NCI-H2029 (cell line): ENCODE results near the gene NDRG2.
"Not testable (repeated sequence)": the region's sequence is repeated elsewhere in the genome, so short reads cannot be mapped to it uniquely, and the experiment has no call there.

Experiments used
- DNase-seq: peaks from one replicate; lab custom pipeline; 2025; lab: John Stamatoyannopoulos, UW

Gene NDRG2

DNA sequence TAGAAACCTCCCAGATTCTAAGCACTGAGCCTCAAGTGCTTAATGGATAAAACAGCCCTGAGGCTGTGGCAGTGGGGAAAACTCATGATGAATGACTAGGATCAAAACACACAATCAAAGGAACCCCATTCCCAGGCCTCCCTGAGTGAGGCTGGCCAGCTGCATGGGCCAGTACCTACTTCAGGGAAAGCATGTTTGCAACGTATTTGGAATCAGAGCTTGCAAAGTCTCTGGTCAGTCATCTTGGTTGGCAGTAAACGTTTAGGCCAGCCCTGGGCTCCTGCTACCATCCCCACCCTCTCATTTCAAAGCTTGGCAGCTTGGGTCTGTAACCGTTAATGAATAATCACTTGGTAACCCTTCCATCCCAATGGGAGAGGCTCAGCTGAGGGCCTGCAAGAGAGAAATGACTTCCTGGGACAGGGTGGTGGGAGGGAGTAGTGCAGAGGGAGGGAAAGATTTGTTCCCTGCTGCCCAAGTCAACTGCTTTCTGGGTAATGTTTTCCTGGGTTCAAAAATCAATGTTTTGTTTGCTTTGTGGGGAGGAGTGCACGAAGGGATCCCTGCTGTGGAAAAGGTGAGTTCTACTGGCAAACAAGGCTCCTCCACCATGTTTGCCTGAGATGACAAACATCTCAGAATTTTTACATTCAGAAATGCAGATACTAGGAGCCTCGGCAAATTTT, 30.7 kb upstream of the NDRG2 start:
- DNase-seq: no peak

DNA sequence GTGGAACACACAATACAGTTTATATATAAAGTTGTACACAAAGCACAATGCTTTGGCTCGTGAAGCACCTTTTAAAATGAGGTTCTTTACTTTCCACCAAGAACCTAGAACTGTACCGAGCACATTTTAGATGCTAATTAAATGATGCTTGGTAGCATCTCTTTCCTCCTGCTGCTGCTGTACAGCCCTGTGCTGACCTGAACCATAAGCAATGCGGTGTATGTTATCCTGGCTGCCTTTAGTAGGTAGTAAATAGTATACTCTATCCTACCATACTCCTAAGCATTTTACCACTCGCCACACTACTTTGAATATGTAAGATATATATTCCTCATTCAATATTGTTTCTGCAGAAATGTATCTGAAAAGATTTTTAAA, 29.9 kb upstream of the NDRG2 start:
- DNase-seq: no peak

DNA sequence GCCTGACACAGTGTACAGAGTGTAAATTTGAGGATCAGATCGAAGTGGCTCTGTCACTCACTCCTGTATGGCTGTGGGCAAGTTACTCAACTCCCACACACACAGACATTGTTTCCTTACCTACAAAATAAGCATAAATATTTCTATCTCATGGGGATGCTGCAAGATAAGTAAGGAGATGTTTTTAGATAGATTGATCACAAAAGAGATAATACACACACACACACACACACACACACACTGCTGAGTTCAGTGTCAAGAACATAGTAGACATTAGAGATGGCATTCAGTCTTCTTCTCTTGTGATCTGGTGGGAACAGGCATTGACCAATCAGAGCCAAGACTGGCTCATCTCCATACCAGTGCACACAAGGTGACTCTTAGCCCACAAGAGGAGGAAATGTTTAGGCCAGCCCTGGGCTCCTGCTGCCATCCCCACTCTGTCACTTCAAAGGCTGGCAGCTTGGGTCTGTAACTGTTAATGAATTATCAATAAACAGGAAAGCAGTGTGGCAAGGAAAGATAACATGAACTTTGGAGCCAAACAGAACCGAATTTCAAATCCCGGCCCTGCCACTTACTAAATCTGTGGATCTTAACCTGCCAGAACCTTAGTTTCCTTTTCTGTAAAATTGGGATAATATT, 29.4 kb upstream of the NDRG2 start:
- DNase-seq: no peak

DNA sequence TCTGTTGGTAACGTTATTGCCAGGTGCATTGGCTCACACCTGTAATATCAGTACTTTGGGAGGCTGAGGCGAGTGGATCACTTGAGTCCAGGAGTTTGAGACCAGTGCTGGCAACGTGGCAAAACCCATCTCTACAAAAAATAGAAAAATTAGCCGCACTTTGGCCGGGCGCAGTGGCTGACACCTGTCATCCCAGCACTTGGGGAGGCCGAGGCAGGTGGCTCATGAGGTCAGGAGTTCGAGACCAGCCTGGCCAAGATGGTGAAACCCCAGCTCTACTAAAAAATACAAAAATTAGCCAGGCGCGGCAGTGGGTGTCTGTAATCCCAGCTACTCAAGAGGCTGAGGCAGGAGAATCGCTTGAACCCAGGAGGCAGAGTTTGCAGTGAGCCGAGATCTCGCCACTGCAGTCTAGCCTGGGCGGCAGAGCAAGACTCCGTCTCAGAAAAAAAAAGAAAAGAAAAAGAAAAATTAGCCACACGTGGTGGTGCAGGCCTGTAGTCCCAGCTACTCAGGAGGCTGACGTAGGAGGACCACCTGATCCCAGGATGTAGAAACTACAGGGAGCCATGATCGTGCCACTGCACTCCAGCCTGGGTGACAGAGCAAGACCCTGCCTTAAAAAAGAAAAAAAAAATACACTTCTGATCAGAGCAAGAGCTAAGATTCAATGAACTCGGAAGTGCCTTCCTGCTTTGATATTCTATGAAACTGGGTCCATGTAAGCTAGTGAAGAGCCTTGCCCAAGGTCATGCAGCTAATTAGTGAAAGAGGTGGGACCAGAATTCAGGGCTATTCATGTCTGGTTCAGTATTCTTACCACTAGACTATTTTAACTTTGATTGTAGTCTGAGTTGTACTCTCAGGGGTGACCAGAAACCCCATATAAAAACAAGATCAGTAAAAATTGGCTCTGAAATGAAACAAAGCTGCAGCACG, 28.6 kb upstream of the NDRG2 start:
- DNase-seq: no peak

DNA sequence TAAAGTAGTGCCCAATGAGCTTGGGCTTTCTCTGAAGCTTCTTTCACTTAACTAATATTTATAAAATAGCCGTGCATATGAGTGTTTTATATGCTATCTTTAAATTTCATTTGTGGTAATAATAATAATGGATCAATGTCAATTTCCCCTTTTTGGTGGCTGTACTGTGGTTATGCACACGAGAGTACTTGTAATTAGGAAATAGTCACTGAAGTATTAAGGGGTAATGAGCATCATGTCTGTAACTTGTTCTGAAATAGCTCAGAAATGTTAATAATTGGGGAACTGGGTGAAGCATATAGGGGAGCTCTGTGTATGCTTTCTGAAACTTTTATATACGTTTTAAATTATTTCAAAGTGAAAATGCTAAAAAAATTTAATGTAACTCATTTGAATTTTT, 25.7 kb upstream of the NDRG2 start:
- DNase-seq: no peak

DNA sequence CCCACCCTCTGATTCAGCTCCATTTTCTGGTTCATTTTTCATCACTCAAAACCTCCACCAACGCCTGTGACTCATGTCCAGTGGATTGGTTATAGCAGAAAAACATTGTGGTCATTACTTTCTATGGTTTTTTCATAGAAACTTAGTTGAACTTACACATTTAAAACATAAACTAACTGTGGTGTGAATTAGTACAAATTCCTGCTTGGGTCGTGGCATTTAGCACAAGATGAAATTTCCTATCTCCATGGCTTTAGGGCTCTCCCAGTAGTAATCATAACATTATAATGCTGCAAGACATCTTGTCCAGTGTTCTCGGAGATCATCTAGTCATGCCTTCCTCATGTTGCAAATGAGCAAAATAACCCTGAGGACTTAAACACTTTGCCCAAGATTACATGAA, 24.4 kb upstream of the NDRG2 start:
- DNase-seq: no peak

DNA sequence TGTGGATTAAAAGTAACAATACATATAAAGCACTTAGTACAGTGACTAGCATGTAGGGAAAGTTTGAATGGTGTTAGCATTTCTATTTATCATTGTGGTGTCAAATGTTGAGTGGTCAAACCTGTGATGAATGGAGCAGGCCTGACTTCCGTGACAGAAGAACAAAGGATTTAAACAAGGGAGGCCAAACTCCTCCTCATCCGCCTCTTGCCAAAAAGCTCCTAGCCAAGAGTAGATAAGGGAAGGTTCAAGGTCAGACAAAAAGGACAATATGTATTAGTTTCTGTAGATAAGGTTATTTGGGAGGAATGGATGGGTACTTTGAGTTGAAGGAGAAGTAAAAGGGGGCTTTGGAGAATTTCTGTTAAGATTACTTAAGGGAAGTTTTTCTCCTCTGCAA, 23.8 kb upstream of the NDRG2 start:
- DNase-seq: no peak

DNA sequence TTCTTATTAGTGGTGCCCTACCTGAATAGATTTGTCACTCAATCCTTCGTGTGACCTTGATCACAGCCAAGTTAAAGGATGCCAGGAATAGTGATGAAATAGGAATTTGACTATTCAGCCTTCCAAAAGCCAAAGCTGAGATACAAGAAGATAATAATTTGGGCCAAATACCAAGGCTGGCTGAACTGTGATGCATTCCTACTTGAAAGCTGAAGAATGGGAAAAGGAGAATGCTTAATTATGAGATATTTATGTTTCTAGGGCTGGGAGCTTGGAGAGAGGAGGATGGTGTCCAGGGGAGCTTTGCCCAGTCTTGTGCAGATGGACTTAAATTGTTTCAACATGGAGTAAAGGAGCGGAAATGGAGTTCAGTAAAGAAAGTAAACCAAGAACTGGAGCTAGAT, 22.5 kb upstream of the NDRG2 start:
- no peak for DNase-seq

DNA sequence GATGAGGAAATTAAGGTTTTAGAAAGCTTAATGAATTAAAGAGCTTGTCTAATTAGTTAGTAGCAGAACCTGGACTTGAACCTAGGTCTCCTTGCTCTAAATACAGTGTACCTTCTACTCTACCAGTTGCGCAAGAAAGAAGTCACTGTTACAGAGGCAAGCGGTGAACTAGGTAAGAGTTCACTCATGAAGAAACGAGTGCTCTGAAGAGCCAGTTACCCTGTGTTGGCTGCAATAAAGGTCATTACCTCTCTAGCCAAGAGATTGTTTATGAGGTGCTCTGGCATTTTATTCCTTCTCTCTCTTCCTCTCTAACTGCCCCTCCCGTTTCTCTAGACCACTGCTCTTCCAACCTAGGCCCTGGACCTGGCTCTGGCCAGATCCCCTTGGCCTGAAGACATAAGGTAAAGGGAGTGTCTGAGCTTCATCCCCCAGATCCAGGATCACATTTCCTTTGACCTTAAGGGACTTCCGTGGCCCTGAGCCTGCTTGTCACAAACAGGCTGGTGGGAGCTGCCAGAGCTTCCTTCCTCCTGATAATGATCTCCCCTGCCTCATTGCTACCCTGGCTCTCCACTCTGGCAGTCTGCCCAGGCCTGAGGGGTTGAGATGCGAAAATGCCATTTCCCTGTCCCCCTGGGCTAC, 19.2 kb upstream of the NDRG2 start:
- DNase-seq: peak; percentile 20

DNA sequence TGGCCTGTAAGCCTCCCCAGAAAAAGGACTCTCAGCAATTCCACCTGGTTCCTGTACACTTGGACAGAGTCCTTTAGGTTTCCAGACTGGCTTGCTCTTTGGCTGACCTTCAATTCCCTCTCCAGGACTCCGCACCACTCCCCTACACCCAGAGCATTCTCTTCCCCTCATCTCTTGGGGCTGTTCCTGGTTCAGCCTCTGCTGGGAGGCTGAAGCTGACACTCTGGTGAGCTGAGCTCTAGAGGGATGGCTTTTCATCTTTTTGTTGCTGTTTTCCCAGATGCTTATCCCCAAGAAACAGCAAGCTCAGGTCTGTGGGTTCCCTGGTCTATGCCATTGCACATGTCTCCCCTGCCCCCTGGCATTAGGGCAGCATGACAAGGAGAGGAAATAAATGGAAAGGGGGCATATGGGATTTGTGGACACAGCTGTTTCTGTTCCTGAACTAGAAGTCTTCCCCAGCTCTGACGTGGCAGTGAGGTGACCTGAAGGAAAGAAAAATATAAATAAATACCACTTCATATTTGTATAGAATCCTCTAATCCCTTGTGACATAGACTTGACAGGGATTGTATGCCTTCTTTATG, 18.6 kb upstream of the NDRG2 start:
- DNase-seq: no peak

DNA sequence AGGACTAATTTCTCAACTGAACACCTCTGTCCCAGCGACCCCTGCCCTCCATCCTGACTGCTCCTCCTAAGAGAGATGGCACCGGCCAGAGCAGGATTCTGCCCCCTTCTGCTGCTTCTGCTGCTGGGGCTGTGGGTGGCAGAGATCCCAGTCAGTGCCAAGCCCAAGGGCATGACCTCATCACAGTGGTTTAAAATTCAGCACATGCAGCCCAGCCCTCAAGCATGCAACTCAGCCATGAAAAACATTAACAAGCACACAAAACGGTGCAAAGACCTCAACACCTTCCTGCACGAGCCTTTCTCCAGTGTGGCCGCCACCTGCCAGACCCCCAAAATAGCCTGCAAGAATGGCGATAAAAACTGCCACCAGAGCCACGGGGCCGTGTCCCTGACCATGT, 18.1 kb upstream of the NDRG2 start:
- no peak for DNase-seq

DNA sequence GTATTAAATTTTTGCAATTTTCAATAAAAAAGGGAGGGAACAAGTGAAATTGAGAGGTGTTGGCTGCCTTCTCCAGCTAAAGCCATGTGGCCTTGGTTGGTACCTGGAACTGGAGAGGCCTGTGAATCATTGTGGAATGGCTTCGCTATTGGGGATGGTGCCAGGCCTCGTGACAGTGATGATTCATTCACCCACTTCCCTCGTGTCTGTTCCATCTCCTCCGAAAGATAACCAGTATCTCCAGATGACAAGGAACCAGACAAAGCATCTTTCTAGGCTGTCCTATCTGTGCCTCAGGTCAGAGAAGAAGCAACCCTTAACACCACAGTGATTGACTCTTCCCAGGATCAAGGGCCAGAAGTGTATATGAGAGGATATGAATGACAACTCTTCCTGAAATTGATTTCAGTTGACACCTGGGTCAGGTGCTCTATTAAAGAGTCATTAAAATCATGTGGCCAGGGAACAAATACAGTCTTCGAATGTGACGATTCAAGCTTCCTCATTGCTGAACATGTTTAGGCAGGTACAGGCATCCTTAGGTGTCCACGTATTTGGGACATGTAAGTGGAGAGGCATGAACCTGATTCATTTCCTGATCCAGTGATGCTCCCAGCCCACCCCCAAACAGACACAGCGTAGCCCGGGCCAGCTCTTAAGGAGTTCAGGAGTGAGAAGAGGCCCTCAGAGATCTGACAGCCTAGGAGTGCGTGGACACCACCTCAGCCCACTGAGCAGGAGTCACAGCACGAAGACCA, 17.0 kb upstream of the NDRG2 start, which contains the start of gene RNASE7:
Gene RNASE7 (plus strand): TSS at position 687 of the 758 bp plus-strand sequence. CDS start 631 bp downstream, outside the sequence.
- no peak for DNase-seq

DNA sequence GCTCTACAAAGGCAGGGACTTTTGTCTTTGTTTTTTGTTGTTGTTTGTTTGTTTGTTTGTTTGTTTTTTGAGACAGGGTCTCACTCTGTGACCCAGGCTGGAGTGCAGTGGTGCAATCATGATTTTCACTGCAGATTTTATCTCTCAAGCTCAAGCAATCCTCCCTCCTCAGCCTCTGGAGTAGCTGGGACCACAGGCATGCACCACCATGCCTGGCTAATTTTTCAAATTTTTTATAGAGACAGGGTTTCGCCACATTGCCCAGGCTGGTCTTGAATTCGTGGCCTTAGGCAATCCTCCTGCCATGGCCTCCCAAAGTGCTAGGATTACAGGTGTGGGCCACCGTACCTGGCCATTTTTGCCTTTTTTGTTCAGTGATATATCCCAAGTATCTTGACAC, 16.1 kb upstream of the NDRG2 start:
- DNase-seq: not testable (repeated sequence)

DNA sequence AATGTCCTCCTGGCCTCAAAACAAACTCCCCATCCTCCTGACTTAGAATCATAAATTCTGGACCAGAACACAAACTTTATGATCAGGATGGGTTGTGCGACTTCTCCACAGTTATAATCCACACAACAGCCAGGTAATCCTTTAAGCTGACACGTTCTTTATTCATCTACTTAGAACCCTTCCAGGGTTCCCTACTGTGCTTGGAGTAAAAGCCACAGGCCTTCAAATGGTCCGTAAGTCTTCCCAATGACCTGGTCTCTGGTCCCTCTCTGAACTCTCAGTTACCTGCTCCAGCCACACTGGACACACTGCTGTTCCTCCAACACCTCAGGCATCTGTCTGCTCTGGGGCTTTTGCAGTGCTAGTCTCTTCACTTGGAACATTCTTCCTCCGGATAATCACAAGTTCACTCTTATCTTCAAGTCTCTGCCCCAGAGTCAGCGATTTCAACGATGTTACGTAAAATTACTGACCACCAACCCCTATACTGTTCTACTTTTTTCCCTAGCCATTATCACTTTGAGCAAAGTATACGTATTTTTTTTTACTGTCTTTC, 15.6 kb upstream of the NDRG2 start:
- DNase-seq: no peak

DNA sequence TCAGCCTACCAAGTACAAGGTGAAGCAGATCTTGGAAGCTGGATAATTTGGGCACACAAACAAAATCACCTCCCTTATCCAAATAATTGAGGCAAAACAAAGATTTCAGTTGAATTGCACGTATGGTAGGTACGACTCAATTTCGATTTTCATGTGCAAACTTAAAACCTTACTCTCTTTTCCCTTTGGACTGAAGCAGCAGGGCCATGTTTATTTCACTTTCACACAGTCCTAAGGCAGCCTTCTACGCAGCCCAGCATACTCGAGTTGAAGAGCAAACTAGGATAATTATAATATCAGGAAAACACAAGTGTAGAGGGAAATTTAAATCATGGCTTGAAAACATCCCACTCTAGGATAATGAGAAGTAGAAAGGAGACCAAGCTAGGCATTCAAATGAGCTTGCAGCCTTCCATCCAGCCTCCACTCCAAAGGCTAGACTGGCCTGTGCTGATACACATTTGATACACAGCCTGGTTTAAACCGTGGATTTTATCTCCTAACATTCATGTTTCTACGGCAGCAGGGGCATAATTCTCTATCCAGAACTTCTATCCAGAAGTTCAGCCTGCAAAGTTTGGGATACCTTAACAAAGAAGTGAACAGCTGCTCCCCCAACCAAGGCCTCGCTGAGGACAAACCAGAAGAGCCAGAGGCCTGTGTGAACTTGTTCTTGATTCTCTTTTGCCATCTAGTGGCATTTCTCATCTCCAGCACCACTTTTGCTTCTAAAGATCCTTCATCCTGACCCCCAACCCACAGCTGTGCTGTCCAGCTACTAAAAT, 14.9 kb upstream of the NDRG2 start:
- DNase-seq: no peak

DNA sequence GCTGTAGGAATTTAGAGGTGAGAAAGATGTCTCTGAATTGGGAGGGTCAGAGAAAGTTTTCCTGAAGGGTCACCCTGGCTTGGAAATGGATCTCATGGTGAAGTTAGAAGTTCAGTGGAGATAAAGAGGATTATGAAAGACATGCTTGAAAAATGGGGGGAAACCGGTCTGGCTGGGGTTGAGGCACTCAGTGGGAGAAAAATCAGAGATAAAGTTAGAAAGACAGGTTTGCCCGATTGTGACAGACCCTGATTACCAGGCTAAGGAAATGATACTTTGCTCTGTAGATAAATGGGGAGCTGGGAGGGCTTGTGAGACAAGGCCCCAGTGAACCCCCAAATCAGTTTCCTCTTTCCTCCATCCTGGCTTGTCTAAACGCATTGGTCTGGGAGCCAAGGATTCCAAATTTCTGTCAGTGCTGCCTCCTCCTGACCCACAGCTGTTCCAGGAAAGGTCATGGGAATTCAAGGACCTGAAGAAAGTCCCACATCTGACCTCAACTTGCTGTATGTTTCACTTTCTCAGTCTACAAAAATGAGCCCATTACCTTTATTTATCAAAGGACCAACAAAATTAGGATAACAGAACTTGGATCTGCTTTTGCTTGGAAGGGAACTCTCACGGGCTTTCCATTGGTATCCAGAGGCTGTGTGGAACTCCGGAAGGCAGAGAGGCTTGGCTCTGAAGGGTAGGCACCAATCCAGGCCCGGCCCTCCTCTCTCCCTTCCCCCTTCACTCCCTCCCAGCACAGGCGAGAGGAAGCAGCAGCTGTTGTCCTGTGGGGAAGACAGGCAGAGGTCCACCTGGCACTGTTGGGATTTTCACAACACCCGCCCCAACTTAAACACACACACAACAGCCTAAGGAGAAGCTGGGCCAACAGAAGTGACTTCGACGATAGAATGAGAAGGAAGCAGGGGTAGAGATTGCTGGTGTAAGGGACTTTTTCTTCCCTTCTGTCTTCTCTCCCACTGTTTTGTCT, 13.9 kb upstream of the NDRG2 start:
- DNase-seq: peak; percentile 65

DNA sequence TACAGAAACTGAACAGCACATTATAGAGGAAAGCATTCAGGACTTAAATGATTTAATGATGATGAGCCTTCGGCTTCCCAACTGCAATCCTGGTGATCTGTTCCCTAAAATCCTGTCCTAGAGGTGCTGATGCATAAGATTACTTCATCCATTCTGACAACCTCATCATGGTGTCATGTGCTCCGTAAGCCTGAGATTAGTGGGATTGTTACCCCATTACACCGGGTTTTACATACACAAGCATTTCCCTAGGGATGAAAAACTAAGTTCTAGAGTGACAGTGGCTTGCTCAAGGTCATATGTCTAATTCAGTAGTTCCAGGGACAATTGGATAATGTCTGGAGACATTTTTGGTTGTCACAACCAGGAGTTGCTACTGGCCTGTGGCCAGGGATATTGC, 12.3 kb upstream of the NDRG2 start:
- no peak for DNase-seq

DNA sequence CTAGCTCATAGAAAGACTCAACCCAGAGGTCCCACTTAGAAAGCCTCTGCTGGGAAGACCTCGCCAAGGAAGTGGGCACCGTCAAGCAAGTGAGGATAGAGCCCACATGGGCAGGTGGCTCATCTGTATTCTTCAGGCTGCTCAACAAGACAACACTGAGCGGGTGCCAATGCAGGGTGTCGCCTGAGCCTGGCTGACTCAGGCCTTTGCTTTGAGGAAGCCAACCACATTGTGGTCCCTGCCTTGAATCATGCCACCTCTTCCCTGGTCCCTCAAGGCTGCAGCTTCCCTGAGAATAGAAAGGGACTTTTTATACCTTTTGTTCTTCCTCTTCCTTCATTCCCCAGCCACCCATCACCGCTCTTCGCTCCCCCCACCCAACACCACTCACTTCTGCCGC, 11.9 kb upstream of the NDRG2 start:
- no peak for DNase-seq

DNA sequence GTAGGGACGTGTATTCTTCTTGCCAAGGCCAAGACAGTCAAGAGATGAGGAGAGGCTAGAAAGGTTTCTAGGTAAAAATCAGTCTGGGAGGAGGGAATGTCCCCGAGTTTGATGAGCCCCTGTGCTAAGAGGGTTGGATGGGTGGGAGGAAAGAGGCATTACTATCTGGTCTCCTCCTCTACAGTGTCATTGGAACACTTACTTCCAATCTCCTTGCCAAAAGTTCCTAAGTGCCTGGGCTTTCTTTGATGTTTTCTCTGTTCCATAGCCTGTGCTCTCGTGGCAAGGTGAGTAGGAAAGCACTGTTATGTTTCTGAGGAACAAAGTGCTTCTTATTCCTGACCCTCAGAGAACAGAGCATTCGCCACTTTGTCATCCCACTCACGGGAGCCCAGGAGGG, 9.8 kb upstream of the NDRG2 start, which contains the start of gene RNASE13:
Gene RNASE13 (minus strand): TSS at position 101 of the 400 bp plus-strand sequence. CDS start 519 bp downstream, outside the sequence.
- no peak for DNase-seq
